Measurements from ENCODE around the gene SPATS2L. TPM values are rescaled to one million over a fixed set of nuclear protein-coding genes. Genes with fewer than 3 reads are reported as not detected.

Gene SPATS2L, protein sequence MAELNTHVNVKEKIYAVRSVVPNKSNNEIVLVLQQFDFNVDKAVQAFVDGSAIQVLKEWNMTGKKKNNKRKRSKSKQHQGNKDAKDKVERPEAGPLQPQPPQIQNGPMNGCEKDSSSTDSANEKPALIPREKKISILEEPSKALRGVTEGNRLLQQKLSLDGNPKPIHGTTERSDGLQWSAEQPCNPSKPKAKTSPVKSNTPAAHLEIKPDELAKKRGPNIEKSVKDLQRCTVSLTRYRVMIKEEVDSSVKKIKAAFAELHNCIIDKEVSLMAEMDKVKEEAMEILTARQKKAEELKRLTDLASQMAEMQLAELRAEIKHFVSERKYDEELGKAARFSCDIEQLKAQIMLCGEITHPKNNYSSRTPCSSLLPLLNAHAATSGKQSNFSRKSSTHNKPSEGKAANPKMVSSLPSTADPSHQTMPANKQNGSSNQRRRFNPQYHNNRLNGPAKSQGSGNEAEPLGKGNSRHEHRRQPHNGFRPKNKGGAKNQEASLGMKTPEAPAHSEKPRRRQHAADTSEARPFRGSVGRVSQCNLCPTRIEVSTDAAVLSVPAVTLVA
- total RNA-seq (144 TPM), polyA plus RNA-seq (ENCODE audit: insufficient read depth in 1 of 8, insufficient read length in 8 of 8, low replicate concordance in 1 of 8) (100 to 1,000 TPM; 188 to 235 (median 226) TPM)
- long read RNA-seq, donor 1, transcript SPATS2L-204 (13 exons, 2,463 nt): major isoform, 8 of 33 reads
- long read RNA-seq, donor 1, partial matches to known transcripts: 9 of 33 reads
- long read RNA-seq, donor 1, other reads (novel, unspliced or antisense): 8 of 33 reads
- long read RNA-seq, donor 2, partial matches to known transcripts: 0 of 3 reads
- long read RNA-seq, donor 2, other reads (novel, unspliced or antisense): 0 of 3 reads
- long read RNA-seq, donor 3, transcript SPATS2L-223 (3 exons, 745 nt): minor isoform, 5 of 154 reads
- long read RNA-seq, donor 3, transcript SPATS2L-204 (13 exons, 2,463 nt): major isoform, 24 of 154 reads
- long read RNA-seq, donor 3, transcript SPATS2L-209 (13 exons, 2,698 nt): minor isoform, 5 of 154 reads
- long read RNA-seq, donor 3, partial matches to known transcripts: 95 of 154 reads
- long read RNA-seq, donor 3, other reads (novel, unspliced or antisense): 21 of 154 reads
- long read RNA-seq, donor 4, transcript SPATS2L-223 (3 exons, 745 nt): major isoform, 15 of 129 reads
- long read RNA-seq, donor 4, partial matches to known transcripts: 109 of 129 reads
- long read RNA-seq, donor 4, other reads (novel, unspliced or antisense): 0 of 129 reads
- long read RNA-seq, donor 5, transcript SPATS2L-209 (13 exons, 2,698 nt): minor isoform, 10 of 251 reads
- long read RNA-seq, donor 5, transcript SPATS2L-204 (13 exons, 2,463 nt): major isoform, 33 of 251 reads
- long read RNA-seq, donor 5, transcript SPATS2L-223 (3 exons, 745 nt): minor isoform, 10 of 251 reads
- long read RNA-seq, donor 5, partial matches to known transcripts: 135 of 251 reads
- long read RNA-seq, donor 5, other reads (novel, unspliced or antisense): 56 of 251 reads
- long read RNA-seq, donor 6, transcript SPATS2L-204 (13 exons, 2,463 nt): major isoform, 12 of 341 reads
- long read RNA-seq, donor 6, transcript SPATS2L-223 (3 exons, 745 nt): minor isoform, 8 of 341 reads
- long read RNA-seq, donor 6, transcript SPATS2L-209 (13 exons, 2,698 nt): minor isoform, 7 of 341 reads
- long read RNA-seq, donor 6, transcript SPATS2L-202 (12 exons, 2,119 nt): minor isoform, 5 of 341 reads
- long read RNA-seq, donor 6, partial matches to known transcripts: 285 of 341 reads
- long read RNA-seq, donor 6, other reads (novel, unspliced or antisense): 23 of 341 reads
- long read RNA-seq, donor 7, transcript SPATS2L-204 (13 exons, 2,463 nt): minor isoform, 10 of 363 reads
- long read RNA-seq, donor 7, transcript SPATS2L-223 (3 exons, 745 nt): major isoform, 13 of 363 reads
- long read RNA-seq, donor 7, partial matches to known transcripts: 321 of 363 reads
- long read RNA-seq, donor 7, other reads (novel, unspliced or antisense): 15 of 363 reads
- long read RNA-seq, donor 8, transcript SPATS2L-223 (3 exons, 745 nt): major isoform, 15 of 175 reads
- long read RNA-seq, donor 8, transcript SPATS2L-204 (13 exons, 2,463 nt): minor isoform, 7 of 175 reads
- long read RNA-seq, donor 8, partial matches to known transcripts: 135 of 175 reads
- long read RNA-seq, donor 8, other reads (novel, unspliced or antisense): 10 of 175 reads
- long read RNA-seq, donor 9, transcript SPATS2L-204 (13 exons, 2,463 nt): major isoform, 11 of 93 reads
- long read RNA-seq, donor 9, transcript SPATS2L-223 (3 exons, 745 nt): minor isoform, 7 of 93 reads
- long read RNA-seq, donor 9, partial matches to known transcripts: 64 of 93 reads
- long read RNA-seq, donor 9, other reads (novel, unspliced or antisense): 5 of 93 reads
- long read RNA-seq, donor 10, full-length matches to known transcripts: 38 of 384 reads
- long read RNA-seq, donor 10, partial matches to known transcripts: 327 of 384 reads
- long read RNA-seq, donor 10, other reads (novel, unspliced or antisense): 19 of 384 reads
- long read RNA-seq, donor 11, full-length matches to known transcripts: 18 of 255 reads
- long read RNA-seq, donor 11, partial matches to known transcripts: 224 of 255 reads
- long read RNA-seq, donor 11, other reads (novel, unspliced or antisense): 13 of 255 reads

DNA sequence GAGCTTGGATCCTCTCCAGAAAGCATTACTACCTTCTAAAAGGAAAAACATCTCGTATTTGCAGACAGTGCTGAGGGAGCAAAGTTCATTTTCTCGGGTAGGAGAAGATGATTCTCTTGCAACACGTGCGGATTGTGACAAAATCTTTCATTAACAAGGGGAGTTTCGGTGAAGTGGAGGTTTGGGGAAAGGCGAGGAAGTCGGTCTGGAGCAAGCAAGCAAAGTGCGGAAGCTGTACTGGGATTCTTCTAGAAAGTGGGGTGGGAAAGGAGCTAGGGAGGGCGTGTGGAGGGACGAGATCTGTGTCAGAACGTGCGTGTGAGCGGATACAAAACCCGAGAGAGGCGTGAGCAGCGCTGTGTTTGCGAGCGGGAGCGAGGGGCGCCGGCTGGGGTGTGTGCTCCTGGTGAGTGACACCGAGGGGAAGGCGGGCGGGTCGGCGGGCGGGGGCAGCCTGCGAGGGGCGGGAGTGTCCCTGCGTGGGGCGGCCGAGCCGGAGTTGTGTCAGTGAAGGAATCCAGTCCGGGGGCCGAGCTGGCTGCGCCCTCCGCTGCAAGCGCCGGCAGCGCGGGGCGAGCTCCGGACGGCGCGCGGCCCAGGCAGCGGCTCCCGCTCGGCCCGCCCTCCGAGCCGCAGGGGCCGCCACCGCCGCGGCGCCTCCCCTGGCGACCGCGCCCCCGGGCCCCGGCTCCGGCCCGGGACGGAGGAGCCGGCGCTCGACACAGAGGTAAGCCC lies at the start of gene SPATS2L:
Gene SPATS2L, plus strand, starts transcription at position 498 of the 735 bp plus-strand sequence. CDS start 82,552 bp downstream, outside the sequence.
- no peaks in the 10 kb centered on the region for H3K9me3 ChIP-seq (replicated peaks; ENCODE audit: control insufficient read depth, low read depth, low read length)
- H3K27me3 ChIP-seq (ENCODE audit: control insufficient read depth, insufficient read depth, low read length): no peaks in the 10 kb centered on the region
- WGBS (ENCODE audit: insufficient coverage): under 1% methylated on average over 68 of the region's 69 CpGs
- H3K27ac ChIP-seq (ENCODE audit: low read length): peak within 1 kb of the TSS; percentile 98
- H3K4me3 ChIP-seq (ENCODE audit: low read length): peak within 1 kb of the TSS; percentile 81
- peaks cover 20% of the 10 kb centered on the region for H3K4me1 ChIP-seq (ENCODE audit: control insufficient read depth, insufficient read depth, low read length)
- peaks cover 2% of the 10 kb centered on the region for H3K36me3 ChIP-seq (ENCODE audit: control insufficient read depth, insufficient read depth, low read length)
- DNase-seq: peak; percentile 97

DNA sequence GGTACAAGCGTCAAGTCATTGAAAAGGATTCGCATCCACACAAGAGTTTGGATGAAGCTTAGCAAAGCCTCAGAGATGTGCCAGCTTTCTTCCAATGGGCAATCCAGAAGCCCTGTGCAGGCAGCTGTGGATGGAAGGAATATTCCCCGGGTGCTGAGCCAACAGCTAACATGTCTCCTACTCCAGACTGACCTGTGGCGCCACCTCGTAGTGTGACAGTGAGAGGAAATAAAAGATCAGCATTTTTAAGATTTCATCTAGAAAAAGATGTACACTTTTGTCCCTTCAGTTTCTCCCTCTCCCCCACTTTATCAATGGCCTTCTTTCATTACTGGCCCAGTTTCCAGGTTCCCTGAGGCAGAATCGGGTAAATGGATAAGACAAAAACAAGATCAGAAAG lies 48.9 kb upstream of the SPATS2L start:
- Histone ChIP-seq H3K27me3 (ENCODE audit: control insufficient read depth, insufficient read depth, low read length) (no peaks in the 10 kb centered on the region), H3K4me1 (ENCODE audit: control insufficient read depth, insufficient read depth, low read length) (peaks cover 26% of the 10 kb centered on the region), H3K27ac (ENCODE audit: low read length) (no peak overlapping the region), H3K9me3 (replicated peaks; ENCODE audit: control insufficient read depth, low read depth, low read length) (no peaks in the 10 kb centered on the region), H3K36me3 (ENCODE audit: control insufficient read depth, insufficient read depth, low read length) (no peaks in the 10 kb centered on the region), H3K4me3 (ENCODE audit: low read length) (no peak overlapping the region)
- 92% methylated on average over 3 of the region's 6 CpGs for WGBS (ENCODE audit: insufficient coverage)
- peak; percentile 46 for DNase-seq

- no peak overlapping the region for H3K4me3 ChIP-seq (ENCODE audit: low read length)
- no peaks in the 10 kb centered on the region for H3K9me3 ChIP-seq (replicated peaks; ENCODE audit: control insufficient read depth, low read depth, low read length)
- no peak overlapping the region for H3K27ac ChIP-seq (ENCODE audit: low read length)
- peaks cover 23% of the 10 kb centered on the region for H3K4me1 ChIP-seq (ENCODE audit: control insufficient read depth, insufficient read depth, low read length)
- no peaks in the 10 kb centered on the region for H3K27me3 ChIP-seq (ENCODE audit: control insufficient read depth, insufficient read depth, low read length)
- 91% methylated on average over 4 of the region's 5 CpGs for WGBS (ENCODE audit: insufficient coverage)
- no peaks in the 10 kb centered on the region for H3K36me3 ChIP-seq (ENCODE audit: control insufficient read depth, insufficient read depth, low read length)
- DNase-seq: no peak
Measured at GRCh38 chr2:200258081-200258480, 48.4 kb upstream of the SPATS2L start.

GRCh38 chr2:200258881-200259576 lies 47.5 kb upstream of the SPATS2L start:
- H3K4me3 ChIP-seq (ENCODE audit: low read length): no peak overlapping the region
- 50% methylated on average over 1 of the region's 7 CpGs for WGBS (ENCODE audit: insufficient coverage)

GRCh38 chr2:200259577-200259957 lies 46.9 kb upstream of the SPATS2L start:
- Histone ChIP-seq H3K27ac (ENCODE audit: low read length) (no peak overlapping the region), H3K4me3 (ENCODE audit: low read length) (no peak overlapping the region), H3K36me3 (ENCODE audit: control insufficient read depth, insufficient read depth, low read length) (no peaks in the 10 kb centered on the region), H3K4me1 (ENCODE audit: control insufficient read depth, insufficient read depth, low read length) (peaks cover 10% of the 10 kb centered on the region), H3K9me3 (replicated peaks; ENCODE audit: control insufficient read depth, low read depth, low read length) (no peaks in the 10 kb centered on the region), H3K27me3 (ENCODE audit: control insufficient read depth, insufficient read depth, low read length) (no peaks in the 10 kb centered on the region)
- 67% methylated on average over 1 of the region's 5 CpGs for WGBS (ENCODE audit: insufficient coverage)
- no peak for DNase-seq

More at GRCh38 chr2:200258881-200259576, 47.5 kb upstream of the SPATS2L start:
- H3K36me3 ChIP-seq (ENCODE audit: control insufficient read depth, insufficient read depth, low read length): no peaks in the 10 kb centered on the region
- H3K4me1 ChIP-seq (ENCODE audit: control insufficient read depth, insufficient read depth, low read length): peaks cover 14% of the 10 kb centered on the region
- H3K27ac ChIP-seq (ENCODE audit: low read length): no peak overlapping the region
- DNase-seq: no peak
- no peaks in the 10 kb centered on the region for H3K27me3 ChIP-seq (ENCODE audit: control insufficient read depth, insufficient read depth, low read length)
- no peaks in the 10 kb centered on the region for H3K9me3 ChIP-seq (replicated peaks; ENCODE audit: control insufficient read depth, low read depth, low read length)

- Histone ChIP-seq H3K4me1 (ENCODE audit: control insufficient read depth, insufficient read depth, low read length) (no peaks in the 10 kb centered on the region), H3K9me3 (replicated peaks; ENCODE audit: control insufficient read depth, low read depth, low read length) (no peaks in the 10 kb centered on the region), H3K36me3 (ENCODE audit: control insufficient read depth, insufficient read depth, low read length) (no peaks in the 10 kb centered on the region), H3K27me3 (ENCODE audit: control insufficient read depth, insufficient read depth, low read length) (no peaks in the 10 kb centered on the region), H3K4me3 (ENCODE audit: low read length) (no peak overlapping the region), H3K27ac (ENCODE audit: low read length) (no peak overlapping the region)
- 97% methylated on average over 2 of the region's 2 CpGs for WGBS (ENCODE audit: insufficient coverage)
- DNase-seq: no peak
Measured at GRCh38 chr2:200262047-200262446, 44.4 kb upstream of the SPATS2L start.

DNA sequence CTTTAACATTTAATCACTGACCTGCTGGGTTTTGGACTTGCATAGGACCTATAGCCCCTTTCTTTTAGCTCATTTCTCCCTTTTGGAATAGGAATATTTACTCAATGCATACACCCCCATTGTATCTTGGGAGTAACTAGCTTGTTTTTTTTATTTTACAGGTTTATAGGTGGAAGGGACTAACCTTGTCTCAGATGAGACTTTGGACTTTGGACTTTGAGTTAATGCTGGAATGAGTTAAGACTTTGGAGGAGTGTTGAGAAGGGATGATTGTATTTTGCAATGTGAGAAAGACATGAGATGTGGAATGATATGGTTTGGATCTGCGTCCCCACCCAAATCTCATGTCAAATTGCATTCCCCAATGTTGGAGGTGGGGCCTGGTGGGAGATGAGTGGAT lies 43.2 kb upstream of the SPATS2L start:
- H3K36me3 ChIP-seq (ENCODE audit: control insufficient read depth, insufficient read depth, low read length): no peaks in the 10 kb centered on the region
- DNase-seq: no peak
- WGBS (ENCODE audit: insufficient coverage): 100% methylated on average over 1 of the region's 1 CpG
- H3K9me3 ChIP-seq (replicated peaks; ENCODE audit: control insufficient read depth, low read depth, low read length): no peaks in the 10 kb centered on the region
- no peaks in the 10 kb centered on the region for H3K27me3 ChIP-seq (ENCODE audit: control insufficient read depth, insufficient read depth, low read length)
- no peak overlapping the region for H3K4me3 ChIP-seq (ENCODE audit: low read length)
- H3K27ac ChIP-seq (ENCODE audit: low read length): no peak overlapping the region
- no peaks in the 10 kb centered on the region for H3K4me1 ChIP-seq (ENCODE audit: control insufficient read depth, insufficient read depth, low read length)

Measured in muscle of leg (tissue), 16 donors.